Hindlimb muscle (tissue), 1 donor: ENCODE results near the gene CDHR3. TPM values are rescaled to one million over a fixed set of nuclear protein-coding genes. Genes with fewer than 3 reads are reported as not detected.
A peak's percentile ranks its signal among the peaks of the same experiment; 100 is the strongest.
"Not testable (repeated sequence)": the region's sequence is repeated elsewhere in the genome, so short reads cannot be mapped to it uniquely, and the experiment has no call there.

Experiments
- DNase-seq: peaks from one replicate; pipeline ENCODE4 v3.0.0-alpha.2; 2013
- polyA plus RNA-seq: library from polyadenylated mRNA; unstranded; fragments of 120-200 nt; gene quantifications from one replicate; pipeline ENCODE4 v1.2.1, GENCODE V29; 2013; ENCODE audit not compliant: insufficient read length

Gene CDHR3, protein sequence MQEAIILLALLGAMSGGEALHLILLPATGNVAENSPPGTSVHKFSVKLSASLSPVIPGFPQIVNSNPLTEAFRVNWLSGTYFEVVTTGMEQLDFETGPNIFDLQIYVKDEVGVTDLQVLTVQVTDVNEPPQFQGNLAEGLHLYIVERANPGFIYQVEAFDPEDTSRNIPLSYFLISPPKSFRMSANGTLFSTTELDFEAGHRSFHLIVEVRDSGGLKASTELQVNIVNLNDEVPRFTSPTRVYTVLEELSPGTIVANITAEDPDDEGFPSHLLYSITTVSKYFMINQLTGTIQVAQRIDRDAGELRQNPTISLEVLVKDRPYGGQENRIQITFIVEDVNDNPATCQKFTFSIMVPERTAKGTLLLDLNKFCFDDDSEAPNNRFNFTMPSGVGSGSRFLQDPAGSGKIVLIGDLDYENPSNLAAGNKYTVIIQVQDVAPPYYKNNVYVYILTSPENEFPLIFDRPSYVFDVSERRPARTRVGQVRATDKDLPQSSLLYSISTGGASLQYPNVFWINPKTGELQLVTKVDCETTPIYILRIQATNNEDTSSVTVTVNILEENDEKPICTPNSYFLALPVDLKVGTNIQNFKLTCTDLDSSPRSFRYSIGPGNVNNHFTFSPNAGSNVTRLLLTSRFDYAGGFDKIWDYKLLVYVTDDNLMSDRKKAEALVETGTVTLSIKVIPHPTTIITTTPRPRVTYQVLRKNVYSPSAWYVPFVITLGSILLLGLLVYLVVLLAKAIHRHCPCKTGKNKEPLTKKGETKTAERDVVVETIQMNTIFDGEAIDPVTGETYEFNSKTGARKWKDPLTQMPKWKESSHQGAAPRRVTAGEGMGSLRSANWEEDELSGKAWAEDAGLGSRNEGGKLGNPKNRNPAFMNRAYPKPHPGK
- polyA plus RNA-seq = 14.9 TPM

DNA sequence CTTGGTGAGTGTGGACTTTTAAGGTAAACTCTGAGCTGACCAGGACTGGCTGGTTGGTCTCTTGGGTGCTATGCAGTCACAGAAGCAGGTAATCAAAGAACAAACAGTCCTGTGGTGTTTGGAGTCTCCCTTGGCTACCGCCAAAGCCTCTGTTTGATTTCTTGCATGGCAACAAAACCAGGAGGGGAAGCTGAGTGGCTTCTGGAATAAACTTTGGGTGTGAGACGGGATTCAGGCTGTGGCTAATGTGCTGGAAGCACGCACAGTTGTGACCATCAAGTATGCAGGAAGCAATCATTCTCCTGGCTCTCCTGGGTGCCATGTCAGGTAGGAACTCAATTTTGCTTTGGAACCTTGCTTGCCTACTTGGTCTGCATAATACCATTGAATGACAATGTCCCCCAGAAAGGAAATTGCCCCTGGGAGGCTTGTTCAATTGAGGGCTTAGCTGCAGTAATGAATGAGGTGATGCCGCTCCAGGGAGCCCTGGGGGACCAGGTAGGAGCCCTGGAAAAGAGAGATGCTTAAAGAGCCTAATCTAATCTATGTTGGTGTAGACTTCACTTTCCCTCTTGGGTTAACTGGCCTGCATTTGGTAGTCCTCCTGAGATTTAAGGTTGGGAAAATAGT, at the start of gene CDHR3:
TSS of gene CDHR3 (plus strand) at position 227 of the 630 bp plus-strand sequence. CDS start at position 282, 55 bp downstream.
- DNase-seq = no peak

DNA sequence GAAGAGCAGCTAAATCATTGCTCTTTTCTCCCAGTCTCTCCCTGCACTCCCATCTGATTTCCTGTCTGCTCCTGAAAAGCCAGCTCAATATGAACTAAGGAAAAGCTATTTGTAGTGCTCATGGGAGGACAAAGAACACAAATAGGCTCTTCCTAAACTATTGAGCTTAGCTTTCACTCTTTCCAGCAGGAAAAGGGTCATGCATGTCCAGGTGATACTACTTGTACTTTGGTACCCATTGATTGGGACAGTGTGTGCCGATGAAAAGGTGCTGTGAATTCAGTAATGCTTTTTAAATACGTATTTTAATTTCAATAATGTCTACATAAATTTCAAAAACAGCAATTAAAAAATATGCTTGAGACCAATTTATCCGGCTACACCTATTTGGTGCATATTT, 49.1 kb upstream of the CDHR3 start:
- DNase-seq = no peak

DNA sequence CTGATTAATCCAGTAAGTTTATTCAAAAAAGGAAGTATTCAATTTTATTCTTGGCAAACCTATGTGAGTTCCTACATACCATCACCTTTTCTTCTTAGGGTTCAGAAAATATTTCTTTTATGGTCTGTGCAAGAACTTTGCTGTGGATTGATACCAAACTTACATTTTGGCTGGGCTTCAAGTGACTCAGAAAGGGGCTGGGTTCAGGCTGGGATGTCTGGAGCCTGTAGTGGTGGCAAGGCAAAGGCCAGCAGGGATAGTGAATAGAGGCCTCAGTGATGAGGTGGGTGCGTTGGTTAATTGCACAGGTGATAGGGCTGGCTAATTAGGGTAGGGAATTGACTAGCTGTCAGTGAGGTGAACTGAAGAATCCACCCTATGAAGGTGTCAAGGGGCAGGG, 46.5 kb upstream of the CDHR3 start:
- no peak for DNase-seq

DNA sequence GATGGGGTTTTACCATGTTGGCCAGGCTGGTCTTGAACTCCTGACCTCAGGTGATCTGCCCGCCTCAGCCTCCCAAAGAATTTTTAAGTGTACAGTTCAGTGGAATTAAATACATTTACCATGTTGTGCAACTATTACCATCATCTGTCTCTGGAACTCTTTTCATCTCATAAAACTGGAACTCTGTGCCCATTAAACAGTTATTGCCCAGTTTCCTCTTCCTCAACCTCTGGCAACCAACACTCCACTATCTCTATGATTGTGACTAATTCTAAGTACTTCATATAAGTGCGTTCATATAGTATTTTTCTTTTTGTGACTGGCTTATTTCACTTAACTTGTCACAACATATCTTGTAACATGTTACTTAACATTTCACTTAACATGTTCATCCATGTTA, 45.4 kb upstream of the CDHR3 start:
- no peak for DNase-seq

DNA sequence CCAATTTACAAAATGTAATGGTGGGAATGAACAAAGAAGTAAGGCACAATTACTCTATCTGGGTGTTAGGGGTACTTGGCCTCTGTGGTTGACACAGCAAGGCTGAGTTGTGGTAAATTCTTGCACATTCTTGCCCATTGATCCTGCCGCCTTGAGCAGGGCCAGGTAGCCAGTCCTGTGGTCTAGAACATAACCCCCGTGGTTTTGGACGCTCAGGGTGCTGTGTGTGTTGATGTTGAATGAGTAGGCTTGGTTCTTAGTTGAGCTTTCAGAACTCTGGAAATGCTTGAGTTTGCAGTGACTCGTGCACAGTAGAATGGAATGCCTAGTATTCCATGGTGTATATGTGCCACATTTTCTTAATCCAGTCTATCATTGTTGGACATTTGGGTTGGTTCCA, 42.3 kb upstream of the CDHR3 start:
- DNase-seq = no peak

DNA sequence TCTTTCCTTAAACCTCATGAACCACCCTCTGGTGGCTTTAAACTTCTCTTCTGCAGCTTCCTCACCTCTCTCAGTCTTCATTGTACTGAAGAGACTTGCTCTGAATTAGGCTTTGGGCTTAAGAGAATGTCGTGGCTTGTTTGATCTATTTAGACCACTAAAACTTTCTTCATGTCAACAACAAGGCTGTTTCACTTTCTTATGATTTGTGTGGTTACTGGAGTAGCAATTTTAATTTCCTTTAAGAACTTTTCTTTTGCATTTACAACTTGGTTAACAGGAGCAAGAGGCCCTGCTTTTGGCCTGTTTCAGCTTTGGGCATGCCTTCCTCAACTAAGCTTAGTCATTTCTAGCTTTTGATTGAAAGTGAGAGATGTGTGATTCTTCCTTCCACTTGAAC, 38.1 kb upstream of the CDHR3 start:
- DNase-seq = no peak

DNA sequence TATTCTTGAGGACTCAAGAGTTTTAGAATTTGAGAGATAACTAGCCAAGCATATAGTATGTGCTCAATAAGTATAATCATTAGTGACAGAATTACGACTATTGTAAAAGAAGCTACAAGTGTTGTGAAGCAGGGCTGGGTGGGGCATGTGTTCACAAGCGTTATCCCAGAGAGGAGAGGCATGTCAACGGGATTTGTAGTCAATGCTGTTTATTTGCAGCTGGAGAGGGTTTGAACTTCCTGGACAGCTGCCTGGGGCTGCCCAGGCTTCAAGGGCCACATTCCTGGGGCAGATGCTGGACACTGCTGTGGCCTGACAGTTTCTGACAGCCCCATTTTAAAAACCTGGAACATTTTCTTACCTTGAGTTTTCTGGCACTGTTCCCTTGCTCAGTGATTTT, 36.9 kb upstream of the CDHR3 start:
- no peak for DNase-seq

DNA sequence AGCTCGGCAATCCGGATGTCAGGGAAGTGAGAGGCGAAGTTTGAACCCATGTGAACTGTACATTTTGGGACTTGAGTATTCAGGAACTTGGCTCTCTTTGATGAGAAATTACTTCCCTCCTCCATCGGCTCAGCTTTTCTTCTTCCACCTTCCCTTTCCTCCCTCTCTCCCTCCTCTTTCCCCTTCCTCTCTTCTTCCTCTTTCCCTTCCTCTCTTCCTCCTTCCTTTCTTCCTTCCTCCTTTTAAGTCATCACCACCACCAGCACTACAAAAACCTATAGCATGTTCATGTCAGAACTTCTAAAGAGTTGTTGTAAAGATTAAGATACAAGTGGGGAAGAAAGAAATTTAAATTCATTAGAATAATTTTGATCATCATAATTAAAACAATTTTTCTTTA, 31.9 kb upstream of the CDHR3 start:
- DNase-seq = no peak

DNA sequence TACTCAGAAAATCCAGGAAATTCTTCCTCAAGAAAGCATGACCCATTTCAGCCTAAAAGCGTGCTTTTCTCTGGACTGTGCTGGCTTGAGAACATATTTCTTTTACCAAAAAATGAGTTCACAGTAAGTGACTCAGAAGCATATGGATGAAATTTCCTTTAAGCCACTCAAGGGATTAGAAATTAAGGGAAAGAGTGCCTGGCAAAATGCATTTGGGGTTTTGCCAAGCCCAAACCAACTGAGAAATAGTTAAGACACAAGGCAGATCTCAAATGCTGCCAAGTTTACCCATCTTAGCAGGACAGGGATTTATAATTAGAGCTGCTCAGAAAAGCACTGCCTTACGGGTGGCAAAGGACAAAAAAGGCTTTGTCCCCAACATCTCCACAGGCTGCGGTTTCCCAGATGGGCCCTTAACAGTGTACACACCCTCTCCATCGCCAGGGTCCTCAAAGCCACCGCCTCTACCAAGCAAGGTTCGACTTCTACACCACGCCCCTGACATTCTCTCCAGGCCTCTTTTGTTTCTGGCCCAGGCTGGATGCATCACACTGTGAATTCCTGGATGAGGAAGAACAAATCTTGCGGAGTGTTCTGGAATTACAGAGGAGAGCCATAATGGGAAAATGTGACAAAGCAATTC, 30.1 kb upstream of the CDHR3 start:
- peak; percentile 72 for DNase-seq

DNA sequence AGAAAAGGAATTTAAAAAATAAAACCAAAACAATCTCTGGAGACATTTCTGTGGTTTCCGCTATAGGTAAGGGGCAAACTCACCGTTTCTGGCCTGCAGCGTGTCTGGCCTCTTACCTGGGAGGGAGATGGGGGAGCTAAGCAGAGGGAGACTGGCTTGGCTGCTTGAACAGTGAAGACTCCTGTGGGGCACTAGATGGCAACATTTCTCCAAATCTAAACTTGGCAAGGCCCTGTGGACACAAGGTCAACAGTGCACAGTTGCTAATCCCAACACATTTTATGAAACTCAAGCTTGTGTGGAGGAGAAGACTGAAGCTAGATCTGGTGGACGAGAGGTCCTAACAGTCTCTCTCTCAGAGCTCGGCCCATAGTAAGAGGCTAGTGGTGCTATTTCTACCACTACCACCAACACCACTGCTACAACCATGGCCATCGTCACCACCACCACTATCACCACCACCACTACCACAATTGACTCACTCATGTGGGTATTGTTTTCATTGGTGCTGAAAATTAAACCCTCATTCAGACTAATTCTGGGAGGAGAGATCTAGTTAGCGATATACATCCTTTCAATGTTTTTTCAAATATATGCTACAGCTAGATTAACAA, 28.4 kb upstream of the CDHR3 start:
- no peak for DNase-seq

DNA sequence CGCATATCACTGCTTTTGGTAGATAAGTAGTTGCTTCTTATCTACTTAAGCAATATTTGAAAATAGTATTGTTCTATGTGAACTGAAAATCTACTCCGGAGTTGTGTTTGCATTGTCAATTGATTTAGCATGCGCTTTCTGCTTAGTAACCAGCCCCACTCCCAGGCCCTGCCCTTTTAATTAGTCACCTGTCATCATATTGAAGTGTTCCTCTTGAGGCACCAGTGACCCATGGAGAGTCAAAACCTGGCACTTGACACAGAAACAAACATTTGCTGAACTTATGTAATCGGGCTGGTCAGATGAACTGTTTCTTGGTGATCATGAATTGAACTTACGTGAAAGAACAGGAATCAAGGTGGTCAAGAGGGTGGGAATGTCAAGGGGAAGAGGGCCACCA, 27.8 kb upstream of the CDHR3 start:
- no peak for DNase-seq

DNA sequence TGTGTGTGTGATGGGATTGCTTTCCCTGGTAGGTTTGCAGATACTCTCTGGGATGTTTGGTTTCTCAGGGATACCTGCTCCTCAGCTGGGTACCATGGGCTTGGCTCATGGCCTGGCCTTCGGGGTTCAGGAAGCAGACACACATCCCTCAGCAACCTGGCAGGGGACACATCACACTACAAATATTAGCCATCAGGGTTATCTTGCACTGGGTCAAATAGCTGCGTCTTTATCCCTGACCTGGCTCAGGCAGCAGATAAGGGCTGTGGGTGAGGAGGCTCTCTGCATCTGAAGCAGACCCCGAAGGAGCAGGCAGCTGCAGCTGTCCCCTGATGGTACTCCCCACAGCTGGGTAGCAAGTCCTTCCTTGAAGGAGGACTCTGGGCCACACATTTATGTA, 25.7 kb upstream of the CDHR3 start:
- no peak for DNase-seq

DNA sequence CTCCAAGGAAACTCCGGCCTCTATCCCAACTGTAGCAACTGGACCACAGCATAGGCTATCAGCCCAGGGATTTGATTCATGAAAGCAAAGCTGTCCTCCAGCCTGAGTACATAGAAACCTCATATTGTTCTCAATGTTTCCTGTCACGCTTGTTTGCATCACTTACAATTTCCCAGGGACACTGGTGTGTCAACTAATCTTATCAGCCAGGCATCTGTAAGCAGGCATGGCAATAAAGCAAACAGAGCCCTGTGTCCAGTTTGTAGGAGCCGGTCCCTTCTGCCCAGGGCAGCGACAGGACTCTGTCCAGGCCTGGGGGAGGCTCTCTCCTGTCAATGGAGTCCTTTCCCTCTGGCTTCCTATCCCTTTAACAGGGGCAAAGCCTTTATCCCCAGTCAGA, 23.0 kb upstream of the CDHR3 start:
- DNase-seq = no peak

DNA sequence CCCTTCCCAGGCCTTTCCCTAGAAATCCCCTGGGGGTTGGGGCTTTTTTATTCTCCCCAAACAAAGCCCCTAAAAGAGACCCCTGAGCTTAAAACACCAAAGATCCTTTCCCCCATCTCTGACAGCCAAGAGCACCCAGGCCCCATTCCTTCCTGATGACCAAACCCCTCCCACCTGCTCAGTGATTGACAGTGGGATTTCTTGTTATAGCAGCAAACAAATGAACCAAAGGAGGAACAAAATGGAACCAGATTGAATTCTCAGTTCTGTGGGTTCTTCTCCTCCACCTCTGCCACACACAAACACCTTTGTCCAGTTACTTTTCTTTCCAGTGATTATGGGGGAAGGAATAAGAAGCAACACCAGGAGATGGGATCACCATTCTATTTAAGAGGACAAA, 21.5 kb upstream of the CDHR3 start:
- no peak for DNase-seq

DNA sequence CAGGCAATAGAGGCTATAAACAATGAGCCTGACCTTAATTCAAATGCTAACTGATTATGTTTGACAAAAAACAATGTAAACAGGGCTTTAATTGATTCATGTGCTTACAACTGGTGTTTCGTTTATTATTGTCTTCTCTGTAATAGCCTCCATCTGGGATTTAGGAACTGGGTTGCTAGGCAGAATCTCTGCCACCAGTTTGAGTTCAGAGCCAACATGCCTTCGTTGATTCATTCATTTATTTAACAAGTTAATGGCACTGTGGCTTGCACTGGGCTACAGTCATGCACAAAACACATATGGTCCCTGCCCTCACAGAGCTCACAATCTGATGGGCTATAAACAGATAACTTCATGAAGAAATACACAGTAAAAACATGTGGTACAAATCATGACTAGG, 19.6 kb upstream of the CDHR3 start:
- DNase-seq = no peak

DNA sequence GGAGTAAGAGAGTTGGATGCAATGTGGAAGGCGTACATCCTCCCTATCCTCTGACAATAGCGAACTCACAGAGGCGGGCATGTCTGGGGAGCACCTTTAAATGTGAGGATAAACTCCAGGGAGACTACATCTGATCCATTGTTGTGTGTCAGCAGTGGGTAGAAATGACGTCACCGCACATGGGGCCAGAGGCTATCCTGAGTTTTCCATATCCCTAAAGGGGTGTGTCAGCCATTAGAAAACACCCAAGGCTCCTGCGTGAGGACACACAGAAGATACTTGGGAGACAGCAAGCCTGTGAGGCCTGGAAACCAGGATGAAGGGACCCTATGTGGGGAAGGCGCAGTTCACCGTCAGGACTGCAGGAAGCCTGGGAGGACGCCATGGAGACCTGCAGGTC, 17.2 kb upstream of the CDHR3 start:
- no peak for DNase-seq

DNA sequence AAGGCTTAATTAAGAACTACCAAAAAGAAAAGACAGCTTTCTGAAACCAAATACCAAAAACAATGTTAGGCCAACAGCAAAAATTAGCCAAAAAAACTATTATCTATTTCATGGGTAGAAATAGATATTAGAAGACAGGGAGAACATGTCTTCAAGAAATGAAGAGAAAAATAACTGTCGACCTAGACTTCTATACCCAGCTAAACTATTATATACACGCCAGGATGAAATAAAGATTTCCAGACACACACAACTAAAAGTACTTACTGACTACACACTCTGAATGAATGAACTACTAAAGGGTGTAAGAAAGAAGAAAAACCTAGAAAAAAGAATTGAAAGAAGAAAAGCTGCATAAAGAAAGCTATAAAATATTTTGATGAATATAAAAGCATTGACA, 11.5 kb upstream of the CDHR3 start:
- no peak for DNase-seq

DNA sequence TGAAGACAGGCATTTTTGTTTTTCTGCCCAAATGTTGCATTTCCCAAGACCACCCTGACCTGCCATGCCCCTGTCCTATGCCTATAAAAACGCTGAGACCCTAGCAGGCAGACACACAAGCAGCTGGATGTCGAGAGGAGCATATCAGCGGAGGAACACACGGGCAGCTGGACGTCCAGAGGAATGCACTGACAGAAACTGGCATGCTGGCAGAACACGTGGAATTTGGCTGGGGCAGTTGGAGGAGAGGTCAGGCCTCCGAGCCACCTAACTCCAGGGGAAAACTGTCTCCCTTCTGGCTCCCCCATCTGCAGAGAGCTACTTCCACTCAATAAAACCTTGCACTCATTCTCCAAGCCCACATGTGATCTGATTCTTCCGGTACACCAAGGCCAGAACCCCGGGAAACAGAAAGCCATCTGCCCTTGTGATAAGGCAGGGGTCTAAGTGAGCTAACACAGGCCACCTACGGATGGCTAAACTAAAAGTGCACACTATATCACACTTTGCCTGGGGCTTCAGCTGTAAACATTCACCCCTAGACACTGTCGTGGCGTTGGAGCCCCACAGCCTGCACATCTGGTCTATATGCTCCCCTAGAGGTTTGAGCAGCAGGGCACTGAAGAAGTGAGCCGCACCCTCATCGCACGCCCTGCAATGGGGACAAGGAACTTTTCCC, 10.0 kb upstream of the CDHR3 start:
- DNase-seq = no peak

DNA sequence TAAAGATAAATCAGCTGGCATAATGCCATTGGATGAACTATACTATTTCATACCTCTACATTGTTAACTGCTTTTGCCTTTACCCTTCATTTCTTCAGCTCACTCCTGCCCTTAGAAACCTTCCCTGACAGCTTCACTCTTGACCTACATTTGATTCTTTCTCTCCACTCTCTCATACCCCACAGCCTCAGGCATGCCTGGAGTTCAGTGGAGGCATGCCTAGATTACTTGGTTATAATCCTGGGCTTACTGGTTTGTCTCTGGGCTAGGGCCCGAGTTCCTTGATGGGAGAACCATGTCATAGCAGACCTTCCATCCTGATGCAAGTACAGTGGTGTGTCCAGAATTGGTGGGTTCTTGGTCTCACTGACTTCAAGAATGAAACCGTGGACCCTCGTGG, 8.4 kb upstream of the CDHR3 start:
- DNase-seq = no peak

DNA sequence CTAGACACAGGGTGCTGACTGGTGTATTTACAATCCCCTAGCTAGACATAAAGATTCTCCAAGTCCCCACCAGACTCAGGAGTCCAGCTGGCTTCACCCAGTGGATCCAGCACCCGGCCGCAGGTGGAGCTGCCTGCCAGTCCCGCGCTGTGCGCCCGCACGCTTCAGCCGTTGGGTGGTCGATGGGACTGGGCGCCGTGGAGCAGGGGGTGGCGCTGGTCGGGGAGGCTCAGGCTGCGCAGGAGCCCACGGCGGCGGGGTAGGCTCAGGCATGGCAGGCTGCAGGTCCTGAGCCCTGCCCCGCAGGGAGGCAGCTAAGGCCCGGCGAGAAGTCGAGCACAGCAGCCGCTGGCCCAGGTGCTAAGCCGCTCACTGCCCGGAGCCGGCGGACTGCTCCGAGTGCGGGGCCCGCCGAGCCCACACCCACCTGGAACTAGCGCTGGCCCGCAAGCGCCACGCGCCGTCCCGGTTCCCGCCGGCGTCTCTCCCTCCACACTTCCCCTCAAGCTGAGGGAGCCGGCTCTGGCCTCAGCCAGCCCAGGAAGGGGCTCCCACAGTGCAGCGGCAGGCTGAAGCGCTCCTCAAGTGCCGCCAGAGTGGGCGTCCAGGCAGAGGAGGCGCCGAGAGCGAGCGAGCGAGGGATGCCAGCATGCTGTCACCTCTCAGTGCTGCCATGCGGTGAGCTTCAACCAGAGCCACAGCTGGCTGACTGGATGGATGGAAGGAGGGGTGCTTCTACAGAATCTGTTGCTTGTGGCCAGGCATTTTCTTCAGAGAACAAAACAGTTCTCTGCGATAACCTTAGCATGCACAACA, 7.2 kb upstream of the CDHR3 start:
- DNase-seq = not testable (repeated sequence)

DNA sequence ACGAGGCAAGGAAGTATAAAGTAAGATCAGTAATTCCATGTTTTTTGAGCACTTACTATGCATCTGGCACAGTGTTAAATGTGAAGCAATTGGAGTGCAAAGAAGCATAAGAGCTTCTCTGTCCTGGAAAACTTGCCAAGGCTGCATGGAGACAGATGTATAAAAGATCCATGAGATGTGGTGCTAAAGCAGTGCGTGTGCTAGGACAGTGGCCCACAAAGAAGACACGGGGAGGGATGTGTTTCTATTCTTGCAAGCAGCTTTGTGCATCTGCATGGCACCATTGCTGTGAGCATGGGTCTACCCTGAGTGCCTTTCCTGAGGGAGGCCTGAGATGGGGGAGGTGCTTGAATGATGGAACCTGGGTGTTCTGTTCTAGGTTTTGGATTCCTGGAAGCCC, 5.1 kb upstream of the CDHR3 start:
- DNase-seq = no peak
